H1 (cell line): ENCODE data around the gene LMNA. TPM values are rescaled to one million over a fixed set of nuclear protein-coding genes. Genes with fewer than 3 reads are reported as not detected.

Experiments
- CTCF ChIA-PET: fragments of 300-600 bp; sonication (Branson Sonifier 250); formaldehyde crosslinking; loops from one replicate; lab custom pipeline; 2021; ENCODE audit not compliant: partially characterized antibody; lab: Charles Lee
- POLR2A ChIA-PET: fragments of 300-600 bp; sonication (Branson Sonifier 250); formaldehyde crosslinking; loops from one replicate; lab custom pipeline; 2021; ENCODE audit warnings: inconsistent platforms; ENCODE audit not compliant: partially characterized antibody; lab: Charles Lee
- DNase-seq, 2 experiments: peaks; one replicate each; pipeline versions ENCODE4 v3.0.0 to v3.0.0-alpha.2; 2010 to 2022; ENCODE audit warnings: low spot score in 2 of 2, low read depth in 1 of 2, mixed read lengths in 1 of 2
- FAIRE-seq: peaks from 2 replicates; lab custom pipeline; 2011; peaks lifted over from hg19 to GRCh38; lab: Jason Lieb, UNC
- H2AFZ ChIP-seq: 2 replicates; pipeline ENCODE4 v1.8.1; 2012; ENCODE audit warnings: low read length, inconsistent platforms
- H2AK5ac ChIP-seq: 2 replicates; pipeline ENCODE4 v1.6.1; 2013; ENCODE audit warnings: low read depth, low read length
- H2BK120ac ChIP-seq: replicated peaks from 2 replicates; pipeline ENCODE3; 2013; ENCODE audit warnings: low read depth, low read length, inconsistent platforms
- H2BK12ac ChIP-seq: 2 replicates; pipeline ENCODE4 v1.6.1; 2013; ENCODE audit warnings: low read depth, low read length
- H2BK15ac ChIP-seq: 2 replicates; pipeline ENCODE4 v1.6.1; 2013; ENCODE audit warnings: low read length
- H2BK20ac ChIP-seq: 2 replicates; pipeline ENCODE4 v1.6.1; 2013; ENCODE audit warnings: low read length
- H2BK5ac ChIP-seq: 2 replicates; pipeline ENCODE4 v1.6.1; 2013; ENCODE audit warnings: low read depth, low read length
- H3K14ac ChIP-seq: 2 replicates; pipeline ENCODE4 v1.6.1; 2013; ENCODE audit warnings: inconsistent platforms; ENCODE audit not compliant: insufficient read length
- H3K18ac ChIP-seq: 2 replicates; pipeline ENCODE4 v1.6.1; 2013; ENCODE audit warnings: low read length; ENCODE audit errors: extremely low read depth
- H3K23ac ChIP-seq: 2 replicates; pipeline ENCODE4 v1.6.1; 2013; ENCODE audit warnings: inconsistent platforms; ENCODE audit not compliant: insufficient read length
- H3K23me2 ChIP-seq: 2 replicates; pipeline ENCODE4 v1.6.1; 2013; ENCODE audit warnings: low read depth, low read length
- H3K27ac ChIP-seq: 2 replicates; pipeline ENCODE4 v1.6.1; 2011; ENCODE audit warnings: low read depth, low read length, inconsistent platforms
- H3K27me3 ChIP-seq, 4 experiments: replicated peaks in 1 of 4; 1 replicate in 1 of 4; 2 replicates in 3 of 4; pipeline versions ENCODE4 v1.6.1 to v1.8.1; 2011 to 2013; ENCODE audit warnings: low read length in 3 of 4, mild to moderate bottlenecking in 3 of 4, inconsistent platforms in 2 of 4, mixed read lengths in 2 of 4, moderate library complexity in 1 of 4; ENCODE audit not compliant: control insufficient read depth in 3 of 4, insufficient read depth in 3 of 4; ENCODE audit errors: extremely low read depth in 1 of 4
- H3K36me3 ChIP-seq, 4 experiments: 2 replicates each; pipeline versions ENCODE4 v1.6.1 to v1.8.1; 2011 to 2013; ENCODE audit warnings: mild to moderate bottlenecking in 4 of 4, low read length in 3 of 4, moderate library complexity in 2 of 4, control low read depth in 1 of 4, inconsistent platforms in 1 of 4; ENCODE audit not compliant: insufficient read depth in 4 of 4, control insufficient read depth in 2 of 4
- H3K4ac ChIP-seq: replicated peaks from 2 replicates; pipeline ENCODE3; 2013; ENCODE audit warnings: low read length, low read depth, mixed read lengths, inconsistent platforms; ENCODE audit not compliant: insufficient read length
- H3K4me1 ChIP-seq, 4 experiments: replicated peaks in 1 of 4; 1 replicate in 1 of 4; 2 replicates in 3 of 4; pipeline versions ENCODE4 v1.6.1 to v1.8.1; 2011 to 2013; ENCODE audit warnings: low read length in 3 of 4, inconsistent platforms in 2 of 4, mixed read lengths in 1 of 4; ENCODE audit not compliant: insufficient read depth in 4 of 4, control insufficient read depth in 3 of 4
- H3K4me2 ChIP-seq, 2 experiments: 2 replicates each; pipeline versions ENCODE4 v1.6.1 to v1.8.1; 2011 to 2013; ENCODE audit warnings: low read depth in 2 of 2, low read length in 2 of 2, control low read depth in 1 of 2, inconsistent platforms in 1 of 2, mild to moderate bottlenecking in 1 of 2; ENCODE audit not compliant: insufficient read depth in 1 of 2
- H3K4me3 ChIP-seq, 4 experiments: fragments of 200-600, 300-600 bp in 1 of 4; sonication (generic), shearing (Covaris generic), sonication (Bioruptor Twin) in 1 of 4; 2 replicates each; pipeline versions ENCODE4 v1.5.1 to v1.8.1; 2011 to 2016; ENCODE audit warnings: low read length in 4 of 4, low read depth in 3 of 4, control low read depth in 2 of 4, inconsistent platforms in 2 of 4, mild to moderate bottlenecking in 2 of 4, mixed read lengths in 1 of 4, moderate library complexity in 1 of 4; ENCODE audit not compliant: insufficient read depth in 2 of 4; ENCODE audit errors: extremely low read depth in 1 of 4
- H3K56ac ChIP-seq: replicated peaks from 2 replicates; pipeline ENCODE3; 2013; ENCODE audit warnings: low read depth, mild to moderate bottlenecking, mixed read lengths, low read length, inconsistent platforms; ENCODE audit not compliant: insufficient read length
- H3K79me1 ChIP-seq: 2 replicates; pipeline ENCODE4 v1.6.1; 2013; ENCODE audit warnings: low read depth, low read length, control low read depth
- H3K79me2 ChIP-seq, 2 experiments: 2 replicates each; pipeline versions ENCODE4 v1.6.1 to v1.8.1; 2012 to 2013; ENCODE audit warnings: low read length in 2 of 2, mild to moderate bottlenecking in 2 of 2, inconsistent platforms in 1 of 2; ENCODE audit not compliant: insufficient read depth in 2 of 2, control insufficient read depth in 1 of 2
- H3K9ac ChIP-seq, 4 experiments: replicated peaks in 1 of 4; 1 replicate in 1 of 4; 2 replicates in 3 of 4; pipeline versions ENCODE4 v1.6.1 to v1.8.1; 2011 to 2013; ENCODE audit warnings: low read depth in 3 of 4, low read length in 3 of 4, control low read depth in 2 of 4, mild to moderate bottlenecking in 2 of 4, moderate library complexity in 2 of 4, inconsistent platforms in 1 of 4; ENCODE audit errors: extremely low read depth in 1 of 4
- H3K9me3 ChIP-seq, 2 experiments: 2 replicates each; pipeline versions ENCODE4 v1.6.1 to v1.8.1; 2012 to 2013; ENCODE audit warnings: mild to moderate bottlenecking in 2 of 2, moderate library complexity in 2 of 2, control low read depth in 1 of 2, inconsistent platforms in 1 of 2, low read depth in 1 of 2, low read length in 1 of 2, mixed read lengths in 1 of 2; ENCODE audit not compliant: insufficient read depth in 2 of 2
- H4K20me1 ChIP-seq, 2 experiments: replicated peaks in 1 of 2; 2 replicates each; pipeline versions ENCODE3 to v1.8.1; 2011 to 2013; ENCODE audit warnings: inconsistent platforms in 2 of 2, low read length in 2 of 2, mild to moderate bottlenecking in 1 of 2; ENCODE audit not compliant: insufficient read depth in 2 of 2, control insufficient read depth in 1 of 2
- H4K5ac ChIP-seq: 2 replicates; pipeline ENCODE4 v1.6.1; 2013; ENCODE audit warnings: low read length, low read depth, mixed read lengths, inconsistent platforms; ENCODE audit not compliant: insufficient read length
- H4K8ac ChIP-seq: 2 replicates; pipeline ENCODE4 v1.8.0; 2013; ENCODE audit warnings: mild to moderate bottlenecking, moderate library complexity, low read length, inconsistent platforms; ENCODE audit not compliant: insufficient read depth; ENCODE audit errors: extremely low read depth
- H4K91ac ChIP-seq: replicated peaks from 2 replicates; pipeline ENCODE3; 2013; ENCODE audit warnings: low read length, mixed read lengths, inconsistent platforms; ENCODE audit not compliant: insufficient read length
- BACH1 ChIP-seq: IDR thresholded peaks from 2 replicates; pipeline ENCODE4 v1.6.1; 2012; ENCODE audit warnings: low read length, improper control_type of control experiment
- BCL11A ChIP-seq, 2 experiments: IDR thresholded peaks; one replicate each; pipeline ENCODE4 v1.6.1; 2011; ENCODE audit warnings: low read depth in 2 of 2, low read length in 2 of 2, mild to moderate bottlenecking in 2 of 2
- EP300 ChIP-seq, 2 experiments: IDR thresholded peaks; 1 replicate in 1 of 2; 2 replicates in 1 of 2; pipeline ENCODE4 v1.6.1; 2011 to 2012; ENCODE audit warnings: low read depth in 2 of 2, low read length in 2 of 2, mild to moderate bottlenecking in 2 of 2, borderline replicate concordance in 1 of 2, inconsistent platforms in 1 of 2, moderate library complexity in 1 of 2
- GABPA ChIP-seq: IDR thresholded peaks from 2 replicates; pipeline ENCODE4 v1.6.1; 2011; ENCODE audit warnings: mild to moderate bottlenecking, low read length, moderate library complexity, borderline replicate concordance; ENCODE audit not compliant: insufficient read depth
- JUND ChIP-seq: IDR thresholded peaks from 2 replicates; pipeline ENCODE4 v1.6.1; 2011; ENCODE audit warnings: mild to moderate bottlenecking, improper control_type of control experiment, low read length
- MAFK ChIP-seq: IDR thresholded peaks from 2 replicates; pipeline ENCODE4 v1.6.1; 2012; ENCODE audit warnings: low read depth, mild to moderate bottlenecking, improper control_type of control experiment, low read length
- NANOG ChIP-seq: IDR thresholded peaks from 2 replicates; pipeline ENCODE4 v1.6.1; 2011; ENCODE audit warnings: low read length, low read depth, mild to moderate bottlenecking, inconsistent platforms; ENCODE audit not compliant: insufficient read depth, poor library complexity, severe bottlenecking
- POLR2AphosphoS5 ChIP-seq: IDR thresholded peaks from 2 replicates; pipeline ENCODE4 v1.6.1; 2011; ENCODE audit warnings: low read depth, low read length
- RBBP5 ChIP-seq: IDR thresholded peaks from 2 replicates; pipeline ENCODE4 v1.7.1; 2012; ENCODE audit warnings: low read depth, mild to moderate bottlenecking, inconsistent platforms, low read length, moderate library complexity, borderline replicate concordance
- RFX5 ChIP-seq: IDR thresholded peaks from 2 replicates; pipeline ENCODE4 v1.6.1; 2011; ENCODE audit warnings: low read depth, low read length, improper control_type of control experiment, borderline replicate concordance
- SIX5 ChIP-seq: IDR thresholded peaks from 2 replicates; pipeline ENCODE4 v1.6.1; 2011; ENCODE audit warnings: mild to moderate bottlenecking, low read depth, low read length
- SP4 ChIP-seq: IDR thresholded peaks from 2 replicates; pipeline ENCODE4 v1.6.1; 2012; ENCODE audit warnings: low read length, inconsistent platforms
- TAF1 ChIP-seq: IDR thresholded peaks from 2 replicates; pipeline ENCODE4 v1.6.1; 2011; ENCODE audit warnings: mild to moderate bottlenecking, low read depth, low read length
- TBP ChIP-seq: IDR thresholded peaks from 2 replicates; pipeline ENCODE4 v1.6.1; 2011; ENCODE audit warnings: low read depth, low read length, improper control_type of control experiment
- WGBS, 2 experiments: shearing (Covaris generic) in 1 of 2; methylation state at CpG; one replicate each; pipeline versions ENCODE4 v1.1.6 to v1.1.7; 2013 to 2015; ENCODE audit warnings: low lambda C conversion rate in 2 of 2, mixed read lengths in 2 of 2, inconsistent platforms in 1 of 2, low coverage in 1 of 2, missing lambda C conversion rate in 1 of 2; ENCODE audit not compliant: insufficient replicate concordance in 2 of 2, insufficient coverage in 1 of 2, insufficient read length in 1 of 2; ENCODE audit errors: extremely low coverage in 1 of 2, missing lambda C conversion rate in 1 of 2; 5-methylcytosine and 5-hydroxymethylcytosine counted together
- polyA plus RNA-seq, 7 experiments: library from polyadenylated mRNA; depleted of rRNA in 3 of 7; stranded (reverse) in 5 of 7; unstranded in 2 of 7; fragments of >200 nt in 5 of 7; fragments of 200-250 nt in 2 of 7; gene quantifications; 1 replicate in 5 of 7; 2 replicates in 1 of 7; 4 replicates in 1 of 7; pipeline versions ENCODE4 v1.2.1 to v1.2.3, GENCODE V29; 2011 to 2013; ENCODE audit warnings: missing spikeins in 2 of 7, mixed read lengths in 2 of 7
- total RNA-seq: library from RNA; stranded (reverse); fragmentation: NEBNext Ultra II Directional; extraction: Animal tissue kit (Norgen Biotek cat#: 25700); gene quantifications from 2 replicates; pipeline ENCODE4 v1.2.1, GENCODE V29; 2021

The LMNA gene
- total and polyA plus RNA-seq, 2 of the 8 experiments (the other 6 are each of a cell fraction or from before 2014, with no cell fraction given), result 25.8 to 46.8 TPM

DNA sequence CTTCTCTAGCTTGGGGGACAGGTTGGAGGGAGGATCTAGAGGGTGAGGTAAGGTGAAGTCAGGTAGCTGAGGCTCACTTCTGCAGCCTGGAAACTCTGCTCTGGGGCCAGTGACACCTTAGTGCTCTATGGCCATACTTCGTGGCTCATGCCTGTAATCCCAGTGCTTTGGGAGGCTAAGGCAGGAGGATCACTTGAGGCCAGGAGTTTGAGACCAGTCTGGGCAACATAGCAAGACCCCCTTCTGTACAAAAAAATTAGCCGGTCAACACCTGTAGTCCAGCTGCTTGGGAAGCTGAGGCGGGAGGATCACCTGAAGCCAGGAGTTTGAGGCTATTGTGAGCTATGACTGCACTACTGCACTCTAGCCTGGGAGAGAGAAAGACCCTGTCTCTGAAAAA lies 5.8 kb downstream of the LMNA start:
- DNase-seq (no peak), FAIRE-seq (no peak)
- no peak overlapping the region for H4K8ac ChIP-seq
- peak overlapping the region; percentile 47 for H3K4ac ChIP-seq
- H2BK5ac ChIP-seq, result no peak overlapping the region
- H2BK120ac ChIP-seq, result no peak overlapping the region
- peaks cover 0 to 12% of the 10 kb centered on the region in 2 experiments; a peak in 1 of 4 replicates for H3K79me2 ChIP-seq
- POLR2A ChIA-PET, result interaction anchor here (1.1 to 28.0 kb wide), 5 partner anchors 8 to 138 kb away, joined by 3 to 763 read pairs (median 4); partner anchors contain the start of gene MEX3A
- H3K23ac ChIP-seq, result no peak overlapping the region
- no peak overlapping the region for H2AK5ac ChIP-seq
- H3K4me3 ChIP-seq, result no peak overlapping the region
- no peak overlapping the region for H3K14ac ChIP-seq
- no peak overlapping the region for H3K56ac ChIP-seq
- H3K4me1 ChIP-seq, result peaks cover 7 to 27% (median 25%) of the 10 kb centered on the region in 4 experiments
- H4K5ac ChIP-seq, result no peak overlapping the region
- H3K79me1 ChIP-seq, result peaks cover 3% of the 10 kb centered on the region
- no peaks in the 10 kb centered on the region for H3K9me3 ChIP-seq
- H4K20me1 ChIP-seq, result peaks cover 6 to 10% of the 10 kb centered on the region in 2 experiments
- WGBS, 2 experiments, result 86% methylated on average over 3 of the region's 3 CpGs; no CpG with 5 or more reads in 1 of the 2 experiments
- H3K23me2 ChIP-seq, result peaks cover 7% of the 10 kb centered on the region
- no peak overlapping the region for H3K9ac ChIP-seq
- no peak overlapping the region for H2BK15ac ChIP-seq
- peak overlapping the region; percentile 44; the same call in 1 of the 2 replicates for H2BK12ac ChIP-seq
- no peak overlapping the region for H3K27ac ChIP-seq
- no peaks in the 10 kb centered on the region for H3K36me3 ChIP-seq
- no peak overlapping the region for H4K91ac ChIP-seq
- H3K18ac ChIP-seq, result no peak overlapping the region
- TF ChIP-seq RFX5 (no peak), NANOG (no peak), TAF1 (no peak), SIX5 (no peak), SP4 (no peak), BACH1 (no peak), GABPA (no peak), BCL11A (IDR thresholded peaks at IDR 0.05; ENCODE audit: low read depth in 2 of 2, low read length in 2 of 2) (no peak), TBP (no peak), EP300 (IDR thresholded peaks at IDR 0.05; ENCODE audit: borderline replicate concordance in 1 of 2, low read depth in 2 of 2, low read length in 2 of 2) (no peak), RBBP5 (no peak), JUND (no peak), MAFK (no peak), POLR2AphosphoS5 (no peak)
- H2BK20ac ChIP-seq, result no peak overlapping the region
- CTCF ChIA-PET, result interaction anchor here (0.6 to 42.4 kb wide), 7 partner anchors 3 to 1456 kb away, joined by 3 to 1994 read pairs (median 4); partner anchors contain the start of genes LMNA and MEX3A
- H3K4me2 ChIP-seq, result no peak overlapping the region
- peaks cover 0 to 2% (median 0%) of the 10 kb centered on the region in 4 experiments; a peak in 1 of 7 replicates for H3K27me3 ChIP-seq
- H2AFZ ChIP-seq, result no peak overlapping the region
